WTC11 (cell line): ENCODE measurements around the gene SLC9A9.

Experiments
- ATF1 ChIP-seq: sonication (generic); formaldehyde crosslinking; IDR thresholded peaks from 2 replicates; pipeline ENCODE4 v1.8.1; 2023; ENCODE audit warnings: mild to moderate bottlenecking, moderate library complexity, missing genetic modification reagents
- JUN ChIP-seq: sonication (generic); formaldehyde crosslinking; IDR thresholded peaks from 2 replicates; pipeline ENCODE4 v1.8.0; 2023; ENCODE audit warnings: mild to moderate bottlenecking, missing genetic modification reagents
- NFE2L1 ChIP-seq: sonication (generic); formaldehyde crosslinking; IDR thresholded peaks from 2 replicates; pipeline ENCODE4 v1.8.1; 2023; ENCODE audit warnings: missing genetic modification reagents
- NFYB ChIP-seq: sonication (generic); formaldehyde crosslinking; conservative IDR thresholded peaks from 2 replicates; pipeline ENCODE4 v1.8.0; 2022; ENCODE audit warnings: low read depth, missing genetic modification reagents
- SMAD3 ChIP-seq: sonication (generic); formaldehyde crosslinking; IDR thresholded peaks from 2 replicates; pipeline ENCODE4 v1.8.0; 2022; ENCODE audit warnings: missing genetic modification reagents, mild to moderate bottlenecking, borderline replicate concordance
- ZNF121 ChIP-seq: sonication (generic); formaldehyde crosslinking; IDR thresholded peaks from 2 replicates; pipeline ENCODE4 v1.8.0; 2023; ENCODE audit warnings: missing genetic modification reagents
- ZNF416 ChIP-seq: fragments of 250-450 bp; sonication (Bioruptor Pico); IDR thresholded peaks from 2 replicates; pipeline ENCODE4 v1.9.0; 2021; ENCODE audit warnings: mild to moderate bottlenecking, inconsistent platforms
- TF ChIP-seq, protein P1 (sequence below): fragments of 200-600 bp; IDR thresholded peaks from 2 replicates; pipeline ENCODE4 v1.8.0; 2022; ENCODE audit warnings: antibody characterized with exemption
- TF ChIP-seq, protein P2 (sequence below): sonication (generic); formaldehyde crosslinking; IDR thresholded peaks from 2 replicates; pipeline ENCODE4 v1.8.1; 2023; ENCODE audit warnings: mild to moderate bottlenecking, missing genetic modification reagents, moderate library complexity
- TF ChIP-seq, protein P3 (sequence below): sonication (generic); formaldehyde crosslinking; IDR thresholded peaks from 2 replicates; pipeline ENCODE4 v1.8.0; 2022; ENCODE audit warnings: mild to moderate bottlenecking, missing genetic modification reagents
- TF ChIP-seq, protein P4 (sequence below): sonication (generic); formaldehyde crosslinking; IDR thresholded peaks from 2 replicates; pipeline ENCODE4 v1.8.1; 2023; ENCODE audit warnings: mild to moderate bottlenecking, missing genetic modification reagents
- TF ChIP-seq, protein P5 (sequence below): sonication (generic); formaldehyde crosslinking; IDR thresholded peaks from 2 replicates; pipeline ENCODE4 v1.8.1; 2023; ENCODE audit warnings: mild to moderate bottlenecking, missing genetic modification reagents, borderline replicate concordance
- TF ChIP-seq, protein P6 (sequence below): sonication (generic); formaldehyde crosslinking; conservative IDR thresholded peaks from 2 replicates; pipeline ENCODE4 v1.8.1; 2023; ENCODE audit warnings: mild to moderate bottlenecking, low read depth, missing genetic modification reagents, moderate library complexity
- TF ChIP-seq, protein P7 (sequence below): sonication (generic); formaldehyde crosslinking; IDR thresholded peaks from 2 replicates; pipeline ENCODE4 v1.8.0; 2022; ENCODE audit warnings: mild to moderate bottlenecking, missing genetic modification reagents

DNA sequence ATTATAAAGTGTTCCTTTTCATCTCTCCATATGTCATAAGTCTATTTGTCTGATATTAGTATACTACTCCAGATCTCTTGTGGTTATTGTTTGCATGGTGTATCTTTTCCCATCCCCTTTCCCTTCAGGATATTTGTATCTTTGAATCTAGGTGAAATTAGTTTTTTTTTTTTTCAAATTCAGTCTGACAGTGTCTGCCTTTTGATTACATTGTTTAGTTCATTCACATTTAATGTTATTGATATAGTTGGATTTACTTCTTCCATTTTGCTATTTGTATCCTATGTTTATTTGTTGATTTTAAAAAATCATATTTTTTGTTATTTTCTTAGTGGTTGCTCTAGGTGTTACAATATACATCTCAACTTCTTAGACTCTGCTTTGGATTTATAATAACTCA is 445.7 kb downstream of the SLC9A9 start:
- TF ChIP-seq, protein P1, sequence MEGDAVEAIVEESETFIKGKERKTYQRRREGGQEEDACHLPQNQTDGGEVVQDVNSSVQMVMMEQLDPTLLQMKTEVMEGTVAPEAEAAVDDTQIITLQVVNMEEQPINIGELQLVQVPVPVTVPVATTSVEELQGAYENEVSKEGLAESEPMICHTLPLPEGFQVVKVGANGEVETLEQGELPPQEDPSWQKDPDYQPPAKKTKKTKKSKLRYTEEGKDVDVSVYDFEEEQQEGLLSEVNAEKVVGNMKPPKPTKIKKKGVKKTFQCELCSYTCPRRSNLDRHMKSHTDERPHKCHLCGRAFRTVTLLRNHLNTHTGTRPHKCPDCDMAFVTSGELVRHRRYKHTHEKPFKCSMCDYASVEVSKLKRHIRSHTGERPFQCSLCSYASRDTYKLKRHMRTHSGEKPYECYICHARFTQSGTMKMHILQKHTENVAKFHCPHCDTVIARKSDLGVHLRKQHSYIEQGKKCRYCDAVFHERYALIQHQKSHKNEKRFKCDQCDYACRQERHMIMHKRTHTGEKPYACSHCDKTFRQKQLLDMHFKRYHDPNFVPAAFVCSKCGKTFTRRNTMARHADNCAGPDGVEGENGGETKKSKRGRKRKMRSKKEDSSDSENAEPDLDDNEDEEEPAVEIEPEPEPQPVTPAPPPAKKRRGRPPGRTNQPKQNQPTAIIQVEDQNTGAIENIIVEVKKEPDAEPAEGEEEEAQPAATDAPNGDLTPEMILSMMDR, result no peak
- TF ChIP-seq ZNF121 (no peak), SMAD3 (CRISPR knock-in tag) (no peak), NFYB (CRISPR knock-in tag) (no peak), JUN (CRISPR knock-in tag) (no peak), NFE2L1 (CRISPR knock-in tag) (no peak), ATF1 (CRISPR knock-in tag) (no peak), ZNF416 (CRISPR knock-in tag) (no peak)
- TF ChIP-seq, protein P2, sequence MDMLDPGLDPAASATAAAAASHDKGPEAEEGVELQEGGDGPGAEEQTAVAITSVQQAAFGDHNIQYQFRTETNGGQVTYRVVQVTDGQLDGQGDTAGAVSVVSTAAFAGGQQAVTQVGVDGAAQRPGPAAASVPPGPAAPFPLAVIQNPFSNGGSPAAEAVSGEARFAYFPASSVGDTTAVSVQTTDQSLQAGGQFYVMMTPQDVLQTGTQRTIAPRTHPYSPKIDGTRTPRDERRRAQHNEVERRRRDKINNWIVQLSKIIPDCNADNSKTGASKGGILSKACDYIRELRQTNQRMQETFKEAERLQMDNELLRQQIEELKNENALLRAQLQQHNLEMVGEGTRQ (CRISPR knock-in tag), result no peak
- TF ChIP-seq, protein P3, sequence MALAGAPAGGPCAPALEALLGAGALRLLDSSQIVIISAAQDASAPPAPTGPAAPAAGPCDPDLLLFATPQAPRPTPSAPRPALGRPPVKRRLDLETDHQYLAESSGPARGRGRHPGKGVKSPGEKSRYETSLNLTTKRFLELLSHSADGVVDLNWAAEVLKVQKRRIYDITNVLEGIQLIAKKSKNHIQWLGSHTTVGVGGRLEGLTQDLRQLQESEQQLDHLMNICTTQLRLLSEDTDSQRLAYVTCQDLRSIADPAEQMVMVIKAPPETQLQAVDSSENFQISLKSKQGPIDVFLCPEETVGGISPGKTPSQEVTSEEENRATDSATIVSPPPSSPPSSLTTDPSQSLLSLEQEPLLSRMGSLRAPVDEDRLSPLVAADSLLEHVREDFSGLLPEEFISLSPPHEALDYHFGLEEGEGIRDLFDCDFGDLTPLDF (CRISPR knock-in tag), result no peak
- TF ChIP-seq, protein P4, sequence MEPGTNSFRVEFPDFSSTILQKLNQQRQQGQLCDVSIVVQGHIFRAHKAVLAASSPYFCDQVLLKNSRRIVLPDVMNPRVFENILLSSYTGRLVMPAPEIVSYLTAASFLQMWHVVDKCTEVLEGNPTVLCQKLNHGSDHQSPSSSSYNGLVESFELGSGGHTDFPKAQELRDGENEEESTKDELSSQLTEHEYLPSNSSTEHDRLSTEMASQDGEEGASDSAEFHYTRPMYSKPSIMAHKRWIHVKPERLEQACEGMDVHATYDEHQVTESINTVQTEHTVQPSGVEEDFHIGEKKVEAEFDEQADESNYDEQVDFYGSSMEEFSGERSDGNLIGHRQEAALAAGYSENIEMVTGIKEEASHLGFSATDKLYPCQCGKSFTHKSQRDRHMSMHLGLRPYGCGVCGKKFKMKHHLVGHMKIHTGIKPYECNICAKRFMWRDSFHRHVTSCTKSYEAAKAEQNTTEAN, result no peak
- TF ChIP-seq, protein P5, sequence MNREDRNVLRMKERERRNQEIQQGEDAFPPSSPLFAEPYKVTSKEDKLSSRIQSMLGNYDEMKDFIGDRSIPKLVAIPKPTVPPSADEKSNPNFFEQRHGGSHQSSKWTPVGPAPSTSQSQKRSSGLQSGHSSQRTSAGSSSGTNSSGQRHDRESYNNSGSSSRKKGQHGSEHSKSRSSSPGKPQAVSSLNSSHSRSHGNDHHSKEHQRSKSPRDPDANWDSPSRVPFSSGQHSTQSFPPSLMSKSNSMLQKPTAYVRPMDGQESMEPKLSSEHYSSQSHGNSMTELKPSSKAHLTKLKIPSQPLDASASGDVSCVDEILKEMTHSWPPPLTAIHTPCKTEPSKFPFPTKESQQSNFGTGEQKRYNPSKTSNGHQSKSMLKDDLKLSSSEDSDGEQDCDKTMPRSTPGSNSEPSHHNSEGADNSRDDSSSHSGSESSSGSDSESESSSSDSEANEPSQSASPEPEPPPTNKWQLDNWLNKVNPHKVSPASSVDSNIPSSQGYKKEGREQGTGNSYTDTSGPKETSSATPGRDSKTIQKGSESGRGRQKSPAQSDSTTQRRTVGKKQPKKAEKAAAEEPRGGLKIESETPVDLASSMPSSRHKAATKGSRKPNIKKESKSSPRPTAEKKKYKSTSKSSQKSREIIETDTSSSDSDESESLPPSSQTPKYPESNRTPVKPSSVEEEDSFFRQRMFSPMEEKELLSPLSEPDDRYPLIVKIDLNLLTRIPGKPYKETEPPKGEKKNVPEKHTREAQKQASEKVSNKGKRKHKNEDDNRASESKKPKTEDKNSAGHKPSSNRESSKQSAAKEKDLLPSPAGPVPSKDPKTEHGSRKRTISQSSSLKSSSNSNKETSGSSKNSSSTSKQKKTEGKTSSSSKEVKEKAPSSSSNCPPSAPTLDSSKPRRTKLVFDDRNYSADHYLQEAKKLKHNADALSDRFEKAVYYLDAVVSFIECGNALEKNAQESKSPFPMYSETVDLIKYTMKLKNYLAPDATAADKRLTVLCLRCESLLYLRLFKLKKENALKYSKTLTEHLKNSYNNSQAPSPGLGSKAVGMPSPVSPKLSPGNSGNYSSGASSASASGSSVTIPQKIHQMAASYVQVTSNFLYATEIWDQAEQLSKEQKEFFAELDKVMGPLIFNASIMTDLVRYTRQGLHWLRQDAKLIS (CRISPR knock-in tag), result no peak
- TF ChIP-seq, protein P6, sequence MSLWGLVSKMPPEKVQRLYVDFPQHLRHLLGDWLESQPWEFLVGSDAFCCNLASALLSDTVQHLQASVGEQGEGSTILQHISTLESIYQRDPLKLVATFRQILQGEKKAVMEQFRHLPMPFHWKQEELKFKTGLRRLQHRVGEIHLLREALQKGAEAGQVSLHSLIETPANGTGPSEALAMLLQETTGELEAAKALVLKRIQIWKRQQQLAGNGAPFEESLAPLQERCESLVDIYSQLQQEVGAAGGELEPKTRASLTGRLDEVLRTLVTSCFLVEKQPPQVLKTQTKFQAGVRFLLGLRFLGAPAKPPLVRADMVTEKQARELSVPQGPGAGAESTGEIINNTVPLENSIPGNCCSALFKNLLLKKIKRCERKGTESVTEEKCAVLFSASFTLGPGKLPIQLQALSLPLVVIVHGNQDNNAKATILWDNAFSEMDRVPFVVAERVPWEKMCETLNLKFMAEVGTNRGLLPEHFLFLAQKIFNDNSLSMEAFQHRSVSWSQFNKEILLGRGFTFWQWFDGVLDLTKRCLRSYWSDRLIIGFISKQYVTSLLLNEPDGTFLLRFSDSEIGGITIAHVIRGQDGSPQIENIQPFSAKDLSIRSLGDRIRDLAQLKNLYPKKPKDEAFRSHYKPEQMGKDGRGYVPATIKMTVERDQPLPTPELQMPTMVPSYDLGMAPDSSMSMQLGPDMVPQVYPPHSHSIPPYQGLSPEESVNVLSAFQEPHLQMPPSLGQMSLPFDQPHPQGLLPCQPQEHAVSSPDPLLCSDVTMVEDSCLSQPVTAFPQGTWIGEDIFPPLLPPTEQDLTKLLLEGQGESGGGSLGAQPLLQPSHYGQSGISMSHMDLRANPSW (CRISPR knock-in tag), result no peak
- TF ChIP-seq, protein P7, sequence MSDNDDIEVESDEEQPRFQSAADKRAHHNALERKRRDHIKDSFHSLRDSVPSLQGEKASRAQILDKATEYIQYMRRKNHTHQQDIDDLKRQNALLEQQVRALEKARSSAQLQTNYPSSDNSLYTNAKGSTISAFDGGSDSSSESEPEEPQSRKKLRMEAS, result no peak
